Esophagus squamous epithelium (tissue), 5 donors: ENCODE results near the gene SNRK. TPM values are rescaled to one million over a fixed set of nuclear protein-coding genes. Genes with fewer than 3 reads are reported as not detected.
"Not testable (repeated sequence)": the region's sequence is repeated elsewhere in the genome, so short reads cannot be mapped to it uniquely, and the experiment has no call there.

ENCODE experiments used
- DNase-seq: peaks from one replicate; lab custom pipeline; 2025; lab: John Stamatoyannopoulos, UW
- H3K27ac ChIP-seq, 4 donors: fragments of 200-600 bp; sonication (generic); one replicate each; pipeline ENCODE4 v1.5.1; 2016 to 2019; ENCODE audit warnings: mild to moderate bottlenecking in 1 of 4
- H3K27me3 ChIP-seq, 4 donors: fragments of 200-600 bp; sonication (generic); 1 replicate in 3 of 4; 2 replicates in 1 of 4; pipeline versions ENCODE4 v1.5.1 to v1.6.0; 2017 to 2021; ENCODE audit warnings: antibody characterized with exemption in 1 of 4
- H3K36me3 ChIP-seq, 3 donors: fragments of 200-600 bp; sonication (generic); one replicate each; pipeline ENCODE4 v1.5.1; 2016 to 2019
- H3K4me1 ChIP-seq, 3 donors: fragments of 200-600 bp; sonication (generic); one replicate each; pipeline ENCODE4 v1.5.1; 2017 to 2019
- H3K4me3 ChIP-seq, 4 donors: fragments of 200-600 bp; sonication (generic); 1 replicate in 3 of 4; 2 replicates in 1 of 4; pipeline ENCODE4 v1.5.1; 2016 to 2019; ENCODE audit warnings: mild to moderate bottlenecking in 2 of 4, moderate library complexity in 1 of 4
- H3K9me3 ChIP-seq, 3 donors: fragments of 200-600 bp; sonication (generic); one replicate each; pipeline ENCODE4 v1.5.1; 2016 to 2019
- CTCF ChIP-seq, 6 experiments: fragments of 450-650 bp in 4 of 6; fragments of 200-600 bp in 2 of 6; sonication (generic) in 2 of 6; IDR thresholded peaks; one replicate each; pipeline ENCODE4 v1.5.1; 2016 to 2019; ENCODE audit warnings: antibody characterized with exemption in 6 of 6, mild to moderate bottlenecking in 4 of 6, moderate library complexity in 4 of 6
- POLR2A ChIP-seq, 4 donors: fragments of 450-650 bp; IDR thresholded peaks; one replicate each; pipeline ENCODE4 v1.6.1; 2017; ENCODE audit warnings: antibody characterized with exemption in 4 of 4, mild to moderate bottlenecking in 4 of 4, moderate library complexity in 3 of 4
- WGBS, 2 donors: methylation state at CpG; one replicate each; pipeline ENCODE4 v1.1.5; 2018; 5-methylcytosine and 5-hydroxymethylcytosine counted together
- intact Hi-C: fragments of 100-400 bp; cut with DNase I; formaldehyde crosslinking; loops from one replicate; pipeline ENCODE4 v1.15.0; 2022
- total RNA-seq, 4 donors: library from RNA; depleted of rRNA; stranded (reverse); fragments of >200 nt; gene quantifications; one replicate each; pipeline ENCODE4 v1.1.0, GENCODE V29; 2016
- donor health status: DM: yes; HTN: yes; CAD: no.

Gene SNRK
- total RNA-seq, 4 donors from 2014 or later = 27.0 to 42.0 (median 29.5) TPM

GRCh38 chr3:43348350-43348749 is 62.0 kb downstream of the SNRK start:
- H3K27me3 ChIP-seq = no peaks in the 10 kb centered on the region
- H3K27ac ChIP-seq = no peak overlapping the region
- WGBS, 2 donors = 91 to 92% methylated on average over 11 of the region's 11 CpGs
- no peak for DNase-seq
- intact Hi-C loops = no loop called here
- no peak overlapping the region for H3K4me3 ChIP-seq
- H3K4me1 ChIP-seq = no peaks in the 10 kb centered on the region
- TF ChIP-seq POLR2A (IDR thresholded peaks at IDR 0.05) = no peak
- no peak for TF ChIP-seq CTCF (IDR thresholded peaks at IDR 0.05)
- H3K36me3 ChIP-seq = peaks cover 15 to 83% (median 23%) of the 10 kb centered on the region in 3 donors
- peaks cover 0 to 21% (median 2%) of the 10 kb centered on the region in 3 donors for H3K9me3 ChIP-seq

- Histone ChIP-seq H3K36me3 (peaks cover 15 to 83% (median 23%) of the 10 kb centered on the region in 3 donors), H3K27ac (no peak overlapping the region), H3K4me1 (no peaks in the 10 kb centered on the region), H3K27me3 (no peaks in the 10 kb centered on the region), H3K9me3 (peaks cover 0 to 28% (median 8%) of the 10 kb centered on the region in 3 donors), H3K4me3 (no peak overlapping the region)
- TF ChIP-seq POLR2A (IDR thresholded peaks at IDR 0.05) = no peak
- no peak for TF ChIP-seq CTCF (IDR thresholded peaks at IDR 0.05)
- DNase-seq = no peak
- intact Hi-C loops = no loop called here
- WGBS, 2 donors = 85 to 86% methylated on average over 4 of the region's 4 CpGs
Measured at GRCh38 chr3:43348852-43349574, 62.7 kb downstream of the SNRK start.

- H3K36me3 ChIP-seq = peaks cover 15 to 76% (median 22%) of the 10 kb centered on the region in 3 donors
- DNase-seq = no peak
Measured at GRCh38 chr3:43349716-43350115, 63.4 kb downstream of the SNRK start.

GRCh38 chr3:43353393-43353792 is 67.1 kb downstream of the SNRK start:
- Histone ChIP-seq H3K9me3 (peaks cover 0 to 52% (median 29%) of the 10 kb centered on the region in 3 donors), H3K36me3 (peaks cover 3 to 39% (median 3%) of the 10 kb centered on the region in 3 donors), H3K4me3 (no peak overlapping the region), H3K27me3 (no peaks in the 10 kb centered on the region), H3K27ac (no peak overlapping the region), H3K4me1 (no peaks in the 10 kb centered on the region)
- no peak for DNase-seq
- WGBS, 2 donors = 92 to 100% methylated on average over 1 of the region's 1 CpG
- intact Hi-C loops = no loop called here
- TF ChIP-seq POLR2A (IDR thresholded peaks at IDR 0.05) (no peak), CTCF (IDR thresholded peaks at IDR 0.05) (no peak)

More at GRCh38 chr3:43349716-43350115, 63.4 kb downstream of the SNRK start:
- no peak for TF ChIP-seq POLR2A (IDR thresholded peaks at IDR 0.05)
- no peak for TF ChIP-seq CTCF (IDR thresholded peaks at IDR 0.05)
- 92 to 100% methylated on average over 3 of the region's 3 CpGs for WGBS, 2 donors
- Histone ChIP-seq H3K27me3 (no peaks in the 10 kb centered on the region), H3K4me3 (no peak overlapping the region), H3K4me1 (no peaks in the 10 kb centered on the region), H3K9me3 (peaks cover 0 to 35% (median 15%) of the 10 kb centered on the region in 3 donors), H3K27ac (no peak overlapping the region)
- intact Hi-C loops = no loop called here

DNA sequence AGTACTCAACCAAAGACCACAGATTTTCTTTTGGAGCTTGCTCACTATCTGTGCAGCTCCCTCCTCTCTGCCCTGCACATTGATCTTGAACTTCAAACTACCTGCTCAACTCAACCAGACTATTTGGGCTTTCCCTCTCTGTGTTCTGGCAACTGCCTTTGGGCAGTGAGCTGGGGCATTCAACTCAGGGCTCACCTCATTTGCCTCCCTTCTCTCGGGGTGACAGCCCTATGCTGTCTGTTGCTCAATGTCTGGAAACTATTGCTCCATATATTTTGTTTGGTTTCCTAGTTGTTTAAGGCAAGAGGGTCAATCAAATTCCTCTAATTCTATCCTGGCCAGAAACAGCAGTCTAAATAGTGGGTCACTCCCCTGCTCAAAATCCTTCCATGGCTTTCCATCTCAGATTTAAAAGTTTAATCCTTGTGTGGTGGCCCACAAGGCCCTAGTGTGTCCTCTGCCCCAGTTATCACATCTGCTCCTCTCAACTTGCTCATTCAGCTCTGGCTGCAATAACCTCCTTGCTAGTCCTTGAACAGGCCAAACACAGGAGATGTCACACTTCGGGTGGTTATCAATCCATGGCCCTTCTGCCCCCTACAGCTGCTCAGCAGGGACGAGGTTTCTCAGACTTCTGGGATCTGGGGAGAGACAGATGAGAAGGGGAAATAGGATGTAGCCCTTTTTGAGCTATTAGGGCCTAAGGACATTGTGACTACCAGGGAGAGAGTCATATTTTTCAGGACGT is 67.8 kb downstream of the SNRK start:
- no peak for DNase-seq
- no peak overlapping the region for H3K4me3 ChIP-seq
- H3K27me3 ChIP-seq = no peaks in the 10 kb centered on the region
- no peaks in the 10 kb centered on the region for H3K4me1 ChIP-seq
- intact Hi-C loops = no loop called here
- TF ChIP-seq POLR2A (IDR thresholded peaks at IDR 0.05) = no peak
- TF ChIP-seq CTCF (IDR thresholded peaks at IDR 0.05) = no peak
- H3K9me3 ChIP-seq = peaks cover 0 to 52% (median 29%) of the 10 kb centered on the region in 3 donors
- 81 to 86% methylated on average over 4 of the region's 4 CpGs for WGBS, 2 donors
- H3K36me3 ChIP-seq = peaks cover 0 to 32% (median 3%) of the 10 kb centered on the region in 3 donors
- H3K27ac ChIP-seq = no peak overlapping the region

DNA sequence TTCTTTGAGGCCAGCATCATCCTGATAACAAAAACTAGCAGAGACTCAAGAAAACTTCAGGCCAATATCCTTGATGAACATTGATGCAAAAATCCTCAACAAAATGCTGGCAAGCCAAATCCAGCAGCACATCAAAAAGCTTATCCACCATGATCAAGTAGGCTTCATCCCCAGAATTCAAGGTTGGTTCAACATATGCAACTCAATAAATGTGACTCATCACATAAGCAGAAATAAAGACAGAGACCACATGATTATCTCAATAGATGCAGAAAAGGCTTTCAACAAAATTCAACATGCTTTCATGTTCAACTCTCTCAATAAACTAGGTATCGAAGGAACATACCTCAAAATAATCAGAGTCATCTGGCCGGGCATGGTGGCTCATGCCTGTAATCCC is 69.7 kb downstream of the SNRK start:
- H3K27me3 ChIP-seq, intact Hi-C loops, H3K4me3 ChIP-seq, DNase-seq, H3K4me1 ChIP-seq, H3K27ac ChIP-seq: not testable (repeated sequence)
- Histone ChIP-seq H3K36me3 (peaks cover 0 to 13% (median 0%) of the 10 kb centered on the region in 3 donors), H3K9me3 (peaks cover 0 to 52% (median 29%) of the 10 kb centered on the region in 3 donors)
- WGBS, 2 donors = 88 to 95% methylated on average over 2 of the region's 2 CpGs
